ENCODE results near the gene RAP1B. TPM values are rescaled to one million over a fixed set of nuclear protein-coding genes. Genes with fewer than 3 reads are reported as not detected.

Gene RAP1B
- total and polyA plus RNA-seq, 9 of the 15 experiments (the other 6 are each of a cell fraction or from before 2014, with no cell fraction given) = 107 to 309 (median 170) TPM

GRCh38 chr12:68573406-68573805, 37.3 kb upstream of the RAP1B start:
- Histone ChIP-seq H2AFZ (ENCODE audit: low read depth, low read length) (no peak overlapping the region), H3K36me3 (ENCODE audit: control insufficient read depth, insufficient read depth, low read length) (no peaks in the 10 kb centered on the region), H3K79me2 (ENCODE audit: control insufficient read depth, insufficient read depth, low read length) (no peaks in the 10 kb centered on the region), H3K9me3 (replicated peaks; ENCODE audit: control insufficient read depth, insufficient read depth, low read depth, low read length) (no peaks in the 10 kb centered on the region), H3K27me3 (ENCODE audit: control insufficient read depth in 2 of 2, insufficient read depth in 2 of 2, low read length in 2 of 2) (peaks cover 5 to 12% of the 10 kb centered on the region in 2 experiments; a peak in 2 of 5 replicates), H3K4me1 (replicated peaks in 1 of 2; ENCODE audit: control insufficient read depth in 2 of 2, insufficient read depth in 2 of 2, low read length in 2 of 2) (no peaks in the 10 kb centered on the region), H3K27ac (ENCODE audit: extremely low read depth, low read depth, low read length) (no peak overlapping the region), H3K9me1 (ENCODE audit: control insufficient read depth, insufficient read depth, low read length) (no peaks in the 10 kb centered on the region), H3K4me3 (no peak overlapping the region), H4K20me1 (replicated peaks; ENCODE audit: control insufficient read depth, insufficient read depth, low read length) (no peaks in the 10 kb centered on the region), H3K9ac (ENCODE audit: insufficient read depth in 1 of 2, low read depth in 2 of 2, low read length in 2 of 2) (no peak overlapping the region), H3K4me2 (ENCODE audit: insufficient read depth, low read length) (no peak overlapping the region)
- no peak for ATAC-seq
- no peak for TF ChIP-seq ZNF280A (IDR thresholded peaks at IDR 0.05; ENCODE audit: low read depth, partially characterized antibody)
- TF ChIP-seq TAF15 (IDR thresholded peaks at IDR 0.05; ENCODE audit: low read depth, low read length) = no peak
- TF ChIP-seq STAT5A (IDR thresholded peaks at IDR 0.05; ENCODE audit: borderline replicate concordance, low read length) = no peak
- no peak for TF ChIP-seq PREB (CRISPR knock-in tag; IDR thresholded peaks at IDR 0.05)
- no peak for TF ChIP-seq ZNF445 (CRISPR knock-in tag; IDR thresholded peaks at IDR 0.05; ENCODE audit: low read depth)
- no peak for TF ChIP-seq ZNF354B (CRISPR knock-in tag; IDR thresholded peaks at IDR 0.05)
- TF ChIP-seq E2F3 (CRISPR knock-in tag; IDR thresholded peaks at IDR 0.05) = no peak
- no peak for TF ChIP-seq TAF1 (IDR thresholded peaks at IDR 0.05; ENCODE audit: control insufficient read depth, extremely low read depth, insufficient read depth, low read length, severe bottlenecking)
- TF ChIP-seq OTX1 (CRISPR knock-in tag; IDR thresholded peaks at IDR 0.05) = no peak
- intact Hi-C loops (cut with micrococcal nuclease) (no loop called here), in situ Hi-C loops (cut with MboI) (no loop called here)
- ChIA-PET POLR2A (interaction anchor here (1.1 to 2.1 kb wide), 3 partner anchors 9 to 17 kb away, joined by 3 to 4 read pairs (median 3); no protein-coding TSS in a partner anchor), CTCF (ENCODE audit: low intra/inter-chr PET ratio) (no interaction called here)
- no TSS peak for BruUV-seq (replicated peaks)
- no peak for DNase-seq (ENCODE audit: extremely low read depth in 1 of 4, low spot score in 3 of 4)
- no peak for FAIRE-seq
- 0% methylated on average over 1 of the region's 1 CpG for WGBS (ENCODE audit: insufficient coverage, low coverage, missing lambda C conversion rate)

All from K562 (cell line).